ENCODE results near the gene DIRAS1. TPM values are rescaled to one million over a fixed set of nuclear protein-coding genes. Genes with fewer than 3 reads are reported as not detected.

Gene DIRAS1
- total and polyA plus RNA-seq, 2 of the 8 experiments (the other 6 are each of a cell fraction or from before 2014, with no cell fraction given): 20.2 to 22.3 TPM

- no peak overlapping the region for H3K23ac ChIP-seq (ENCODE audit: insufficient read length)
- H3K9ac ChIP-seq (replicated peaks in 1 of 4; ENCODE audit: extremely low read depth in 1 of 4, low read depth in 3 of 4, low read length in 3 of 4): no peak overlapping the region
- H2BK5ac ChIP-seq (ENCODE audit: low read depth, low read length): no peak overlapping the region
- no peak overlapping the region for H3K4me2 ChIP-seq (ENCODE audit: insufficient read depth in 1 of 2, low read depth in 2 of 2, low read length in 2 of 2)
- H3K4me3 ChIP-seq (ENCODE audit: extremely low read depth in 1 of 4, insufficient read depth in 2 of 4, low read depth in 3 of 4, low read length in 4 of 4): no peak overlapping the region
- H2BK20ac ChIP-seq (ENCODE audit: low read length): no peak overlapping the region
- no peak overlapping the region for H3K4ac ChIP-seq (replicated peaks; ENCODE audit: insufficient read length, low read depth, low read length)
- H2BK120ac ChIP-seq (replicated peaks; ENCODE audit: low read depth, low read length): no peak overlapping the region
- WGBS, 2 experiments (ENCODE audit: extremely low coverage in 1 of 2, insufficient coverage in 1 of 2, insufficient read length in 1 of 2, insufficient replicate concordance in 2 of 2, low coverage in 1 of 2, low lambda C conversion rate in 2 of 2, missing lambda C conversion rate in 1 of 2): 94% methylated on average over 21 of the region's 23 CpGs; no CpG with 5 or more reads in 1 of the 2 experiments
- no peak overlapping the region for H3K56ac ChIP-seq (replicated peaks; ENCODE audit: insufficient read length, low read depth, low read length)
- ChIA-PET CTCF (ENCODE audit: partially characterized antibody) (interaction anchor here (1.1 kb wide), 1 partner anchor 13 kb away, joined by 3 read pairs; no protein-coding TSS in a partner anchor), POLR2A (ENCODE audit: partially characterized antibody) (no interaction called here)
- peaks cover 19 to 63% (median 36%) of the 10 kb centered on the region in 4 experiments; a peak in 7 of 8 replicates for H3K36me3 ChIP-seq (ENCODE audit: control insufficient read depth in 2 of 4, insufficient read depth in 4 of 4, low read length in 3 of 4)
- DNase-seq (ENCODE audit: low read depth in 1 of 2, low spot score in 2 of 2) (no peak), FAIRE-seq (no peak)
- H3K4me1 ChIP-seq (replicated peaks in 1 of 4; ENCODE audit: control insufficient read depth in 3 of 4, insufficient read depth in 4 of 4, low read length in 3 of 4): no peaks in the 10 kb centered on the region
- no peak overlapping the region for H3K18ac ChIP-seq (ENCODE audit: extremely low read depth, low read length)
- no peak overlapping the region for H2AK5ac ChIP-seq (ENCODE audit: low read depth, low read length)
- H4K91ac ChIP-seq (replicated peaks; ENCODE audit: insufficient read length, low read length): no peak overlapping the region
- no peak overlapping the region for H2BK15ac ChIP-seq (ENCODE audit: low read length)
- H3K79me1 ChIP-seq (ENCODE audit: low read depth, low read length): no peaks in the 10 kb centered on the region
- H4K20me1 ChIP-seq (replicated peaks in 1 of 2; ENCODE audit: control insufficient read depth in 1 of 2, insufficient read depth in 2 of 2, low read length in 2 of 2): peaks cover 4 to 10% of the 10 kb centered on the region in 2 experiments
- no peaks in the 10 kb centered on the region for H3K79me2 ChIP-seq (ENCODE audit: control insufficient read depth in 1 of 2, insufficient read depth in 2 of 2, low read length in 2 of 2)
- H2AFZ ChIP-seq (ENCODE audit: low read length): no peak overlapping the region
- no peaks in the 10 kb centered on the region for H3K27me3 ChIP-seq (replicated peaks in 1 of 4; ENCODE audit: control insufficient read depth in 3 of 4, extremely low read depth in 1 of 4, insufficient read depth in 3 of 4, low read length in 3 of 4)
- no peaks in the 10 kb centered on the region for H3K23me2 ChIP-seq (ENCODE audit: low read depth, low read length)
- no peak overlapping the region for H2BK12ac ChIP-seq (ENCODE audit: low read depth, low read length)
- H4K5ac ChIP-seq (ENCODE audit: insufficient read length, low read depth, low read length): no peak overlapping the region
- no peak overlapping the region for H3K14ac ChIP-seq (ENCODE audit: insufficient read length)
- no peak overlapping the region for H4K8ac ChIP-seq (ENCODE audit: extremely low read depth, insufficient read depth, low read length)
- no peaks in the 10 kb centered on the region for H3K9me3 ChIP-seq (ENCODE audit: insufficient read depth in 2 of 2, low read depth in 1 of 2, low read length in 1 of 2)
- no peak overlapping the region for H3K27ac ChIP-seq (ENCODE audit: low read depth, low read length)
- no peak for TF ChIP-seq SRF (IDR thresholded peaks at IDR 0.05; ENCODE audit: low read depth, low read length)
- no peak for TF ChIP-seq KDM5A (IDR thresholded peaks at IDR 0.05; ENCODE audit: low read length)
- TF ChIP-seq EZH2 (IDR thresholded peaks at IDR 0.05; ENCODE audit: low read depth, low read length, severe bottlenecking): no peak
- TF ChIP-seq SIRT6 (IDR thresholded peaks at IDR 0.05; ENCODE audit: low read length): no peak
- TF ChIP-seq BACH1 (IDR thresholded peaks at IDR 0.05; ENCODE audit: low read length): no peak
- TF ChIP-seq NRF1 (IDR thresholded peaks at IDR 0.05; ENCODE audit: low read depth, low read length): no peak
- no peak for TF ChIP-seq TBP (IDR thresholded peaks at IDR 0.05; ENCODE audit: low read depth, low read length)
- TF ChIP-seq, protein P1, sequence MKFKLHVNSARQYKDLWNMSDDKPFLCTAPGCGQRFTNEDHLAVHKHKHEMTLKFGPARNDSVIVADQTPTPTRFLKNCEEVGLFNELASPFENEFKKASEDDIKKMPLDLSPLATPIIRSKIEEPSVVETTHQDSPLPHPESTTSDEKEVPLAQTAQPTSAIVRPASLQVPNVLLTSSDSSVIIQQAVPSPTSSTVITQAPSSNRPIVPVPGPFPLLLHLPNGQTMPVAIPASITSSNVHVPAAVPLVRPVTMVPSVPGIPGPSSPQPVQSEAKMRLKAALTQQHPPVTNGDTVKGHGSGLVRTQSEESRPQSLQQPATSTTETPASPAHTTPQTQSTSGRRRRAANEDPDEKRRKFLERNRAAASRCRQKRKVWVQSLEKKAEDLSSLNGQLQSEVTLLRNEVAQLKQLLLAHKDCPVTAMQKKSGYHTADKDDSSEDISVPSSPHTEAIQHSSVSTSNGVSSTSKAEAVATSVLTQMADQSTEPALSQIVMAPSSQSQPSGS (IDR thresholded peaks at IDR 0.05; ENCODE audit: low read length): no peak
- TF ChIP-seq SIN3A (conservative IDR thresholded peaks at IDR 0.05 in 1 of 2, IDR thresholded peaks at IDR 0.05 in 1 of 2; ENCODE audit: low read depth in 1 of 2, low read length in 2 of 2): no peak
- no peak for TF ChIP-seq ASH2L (IDR thresholded peaks at IDR 0.05; ENCODE audit: low read length)
- no peak for TF ChIP-seq RAD21 (IDR thresholded peaks at IDR 0.05 in 1 of 2, conservative IDR thresholded peaks at IDR 0.05 in 1 of 2; ENCODE audit: low read depth in 2 of 2, low read length in 2 of 2)
These were observed 41.8 kb upstream of the DIRAS1 start for GRCh38 chr19:2762783-2763496.

Data from H1 (cell line).